Cardiac fibroblast (primary cell): ENCODE measurements around the gene CORO6.

Experiments used
- DNase-seq, 2 donors: peaks; one replicate each; pipeline versions ENCODE4 v3.0.0 to v3.0.0-alpha.2; 2010; ENCODE audit warnings: low read depth in 2 of 2
- H3K4me3 ChIP-seq, 2 donors: replicated peaks in 1 of 2; 1 replicate in 1 of 2; 2 replicates in 1 of 2; pipeline ENCODE4 v1.5.1; 2011; ENCODE audit warnings: low read depth in 2 of 2, low read length in 2 of 2, mild to moderate bottlenecking in 2 of 2, moderate library complexity in 1 of 2
- CTCF ChIP-seq: IDR thresholded peaks from one replicate; pipeline ENCODE4 v1.5.1; 2011; ENCODE audit warnings: low read depth, mild to moderate bottlenecking, low read length, inconsistent platforms

Gene CORO6

GRCh38 chr17:29640413-29640812 lies 17.7 kb upstream of the CORO6 start:
- no peak overlapping the region for H3K4me3 ChIP-seq
- TF ChIP-seq CTCF: no peak
- DNase-seq: peak; percentile 64 to 81

GRCh38 chr17:29633886-29634285 lies 11.2 kb upstream of the CORO6 start:
- TF ChIP-seq CTCF: no peak
- no peak overlapping the region for H3K4me3 ChIP-seq
- DNase-seq: no peak

- no peak for DNase-seq
- no peak for TF ChIP-seq CTCF
Observed at GRCh38 chr17:29630630-29631193, 8.0 kb upstream of the CORO6 start.

GRCh38 chr17:29629839-29630238 lies 7.1 kb upstream of the CORO6 start:
- H3K4me3 ChIP-seq: no peak overlapping the region
- no peak for DNase-seq
- no peak for TF ChIP-seq CTCF

More at GRCh38 chr17:29630630-29631193, 8.0 kb upstream of the CORO6 start:
- no peak overlapping the region for H3K4me3 ChIP-seq

- no peak overlapping the region for H3K4me3 ChIP-seq
- no peak for DNase-seq
- TF ChIP-seq CTCF: no peak
Observed at GRCh38 chr17:29628644-29629043, 5.9 kb upstream of the CORO6 start.

GRCh38 chr17:29627951-29628350 lies 5.2 kb upstream of the CORO6 start:
- DNase-seq: no peak
- H3K4me3 ChIP-seq: no peak overlapping the region
- TF ChIP-seq CTCF: no peak
